ENCODE data around the gene KCNK10.

The KCNK10 gene

GRCh38 chr14:88194531-88194930 lies 128.5 kb downstream of the KCNK10 start:
- H3K4me3 ChIP-seq (ENCODE audit: low read length in 2 of 2), result no peak overlapping the region
- H3K27ac ChIP-seq (ENCODE audit: low read depth in 2 of 2, low read length in 2 of 2), result no peak overlapping the region
- no peaks in the 10 kb centered on the region for H3K36me3 ChIP-seq (ENCODE audit: control insufficient read depth in 2 of 2, insufficient read depth in 2 of 2, low read length in 2 of 2)
- peaks cover 0 to 5% of the 10 kb centered on the region in 2 donors for H3K27me3 ChIP-seq (ENCODE audit: control insufficient read depth in 2 of 2, insufficient read depth in 2 of 2, low read length in 2 of 2)
- H3K4me1 ChIP-seq (ENCODE audit: control insufficient read depth in 2 of 2, insufficient read depth in 2 of 2, low read length in 2 of 2), result peaks cover 3 to 9% of the 10 kb centered on the region in 2 donors
- no peak overlapping the region for H3K9ac ChIP-seq (ENCODE audit: low read depth in 1 of 2, low read length in 2 of 2)
- no peaks in the 10 kb centered on the region for H3K9me3 ChIP-seq (ENCODE audit: control insufficient read depth in 2 of 2, low read length in 2 of 2)

GRCh38 chr14:88191605-88192004 lies 131.5 kb downstream of the KCNK10 start:
- H3K36me3 ChIP-seq (ENCODE audit: control insufficient read depth in 2 of 2, insufficient read depth in 2 of 2, low read length in 2 of 2), result no peaks in the 10 kb centered on the region
- no peak overlapping the region for H3K9ac ChIP-seq (ENCODE audit: low read depth in 1 of 2, low read length in 2 of 2)
- H3K27ac ChIP-seq (ENCODE audit: low read depth in 2 of 2, low read length in 2 of 2), result no peak overlapping the region
- no peaks in the 10 kb centered on the region for H3K27me3 ChIP-seq (ENCODE audit: control insufficient read depth in 2 of 2, insufficient read depth in 2 of 2, low read length in 2 of 2)
- peaks cover 8 to 15% of the 10 kb centered on the region in 2 donors for H3K4me1 ChIP-seq (ENCODE audit: control insufficient read depth in 2 of 2, insufficient read depth in 2 of 2, low read length in 2 of 2)
- no peaks in the 10 kb centered on the region for H3K9me3 ChIP-seq (ENCODE audit: control insufficient read depth in 2 of 2, low read length in 2 of 2)
- no peak overlapping the region for H3K4me3 ChIP-seq (ENCODE audit: low read length in 2 of 2)

GRCh38 chr14:88189417-88190191 lies 133.5 kb downstream of the KCNK10 start:
- Histone ChIP-seq H3K4me1 (ENCODE audit: control insufficient read depth in 2 of 2, insufficient read depth in 2 of 2, low read length in 2 of 2) (peaks cover 8 to 14% of the 10 kb centered on the region in 2 donors), H3K4me3 (ENCODE audit: low read length in 2 of 2) (peak overlapping the region; percentile 7 to 59), H3K36me3 (ENCODE audit: control insufficient read depth in 2 of 2, insufficient read depth in 2 of 2, low read length in 2 of 2) (peaks cover 0 to 2% of the 10 kb centered on the region in 2 donors), H3K9ac (ENCODE audit: low read depth in 1 of 2, low read length in 2 of 2) (no peak overlapping the region), H3K27me3 (ENCODE audit: control insufficient read depth in 2 of 2, insufficient read depth in 2 of 2, low read length in 2 of 2) (no peaks in the 10 kb centered on the region), H3K27ac (ENCODE audit: low read depth in 2 of 2, low read length in 2 of 2) (no peak overlapping the region), H3K9me3 (ENCODE audit: control insufficient read depth in 2 of 2, low read length in 2 of 2) (no peaks in the 10 kb centered on the region)

- no peak overlapping the region for H3K27ac ChIP-seq (ENCODE audit: low read depth in 2 of 2, low read length in 2 of 2)
- H3K9ac ChIP-seq (ENCODE audit: low read depth in 1 of 2, low read length in 2 of 2), result no peak overlapping the region
These were observed 134.2 kb downstream of the KCNK10 start for GRCh38 chr14:88188745-88189416.

GRCh38 chr14:88185843-88186242 lies 137.2 kb downstream of the KCNK10 start:
- peaks cover 8 to 12% of the 10 kb centered on the region in 2 donors for H3K4me1 ChIP-seq (ENCODE audit: control insufficient read depth in 2 of 2, insufficient read depth in 2 of 2, low read length in 2 of 2)
- H3K27ac ChIP-seq (ENCODE audit: low read depth in 2 of 2, low read length in 2 of 2), result no peak overlapping the region
- H3K27me3 ChIP-seq (ENCODE audit: control insufficient read depth in 2 of 2, insufficient read depth in 2 of 2, low read length in 2 of 2), result no peaks in the 10 kb centered on the region
- no peaks in the 10 kb centered on the region for H3K9me3 ChIP-seq (ENCODE audit: control insufficient read depth in 2 of 2, low read length in 2 of 2)
- H3K4me3 ChIP-seq (ENCODE audit: low read length in 2 of 2), result no peak overlapping the region
- H3K36me3 ChIP-seq (ENCODE audit: control insufficient read depth in 2 of 2, insufficient read depth in 2 of 2, low read length in 2 of 2), result peaks cover 0 to 2% of the 10 kb centered on the region in 2 donors
- no peak overlapping the region for H3K9ac ChIP-seq (ENCODE audit: low read depth in 1 of 2, low read length in 2 of 2)

More at GRCh38 chr14:88188745-88189416, 134.2 kb downstream of the KCNK10 start:
- H3K9me3 ChIP-seq (ENCODE audit: control insufficient read depth in 2 of 2, low read length in 2 of 2), result no peaks in the 10 kb centered on the region
- H3K4me1 ChIP-seq (ENCODE audit: control insufficient read depth in 2 of 2, insufficient read depth in 2 of 2, low read length in 2 of 2), result peaks cover 8 to 12% of the 10 kb centered on the region in 2 donors
- no peaks in the 10 kb centered on the region for H3K27me3 ChIP-seq (ENCODE audit: control insufficient read depth in 2 of 2, insufficient read depth in 2 of 2, low read length in 2 of 2)
- H3K36me3 ChIP-seq (ENCODE audit: control insufficient read depth in 2 of 2, insufficient read depth in 2 of 2, low read length in 2 of 2), result peaks cover 0 to 2% of the 10 kb centered on the region in 2 donors
- H3K4me3 ChIP-seq (ENCODE audit: low read length in 2 of 2), result peak overlapping the region; percentile 7 to 59

- Histone ChIP-seq H3K36me3 (ENCODE audit: control insufficient read depth in 2 of 2, insufficient read depth in 2 of 2, low read length in 2 of 2) (peaks cover 0 to 2% of the 10 kb centered on the region in 2 donors), H3K4me1 (ENCODE audit: control insufficient read depth in 2 of 2, insufficient read depth in 2 of 2, low read length in 2 of 2) (peaks cover 8 to 10% of the 10 kb centered on the region in 2 donors), H3K27me3 (ENCODE audit: control insufficient read depth in 2 of 2, insufficient read depth in 2 of 2, low read length in 2 of 2) (no peaks in the 10 kb centered on the region), H3K27ac (ENCODE audit: low read depth in 2 of 2, low read length in 2 of 2) (no peak overlapping the region), H3K9me3 (ENCODE audit: control insufficient read depth in 2 of 2, low read length in 2 of 2) (no peaks in the 10 kb centered on the region), H3K4me3 (ENCODE audit: low read length in 2 of 2) (no peak overlapping the region), H3K9ac (ENCODE audit: low read depth in 1 of 2, low read length in 2 of 2) (no peak overlapping the region)
These were observed 138.1 kb downstream of the KCNK10 start for GRCh38 chr14:88184956-88185355.

GRCh38 chr14:88181072-88181471 lies 142.0 kb downstream of the KCNK10 start:
- no peaks in the 10 kb centered on the region for H3K4me1 ChIP-seq (ENCODE audit: control insufficient read depth in 2 of 2, insufficient read depth in 2 of 2, low read length in 2 of 2)
- no peak overlapping the region for H3K27ac ChIP-seq (ENCODE audit: low read depth in 2 of 2, low read length in 2 of 2)
- peaks cover 0 to 2% of the 10 kb centered on the region in 2 donors for H3K36me3 ChIP-seq (ENCODE audit: control insufficient read depth in 2 of 2, insufficient read depth in 2 of 2, low read length in 2 of 2)
- no peaks in the 10 kb centered on the region for H3K9me3 ChIP-seq (ENCODE audit: control insufficient read depth in 2 of 2, low read length in 2 of 2)
- no peak overlapping the region for H3K9ac ChIP-seq (ENCODE audit: low read depth in 1 of 2, low read length in 2 of 2)
- H3K27me3 ChIP-seq (ENCODE audit: control insufficient read depth in 2 of 2, insufficient read depth in 2 of 2, low read length in 2 of 2), result no peaks in the 10 kb centered on the region
- H3K4me3 ChIP-seq (ENCODE audit: low read length in 2 of 2), result no peak overlapping the region

GRCh38 chr14:88179716-88180115 lies 143.4 kb downstream of the KCNK10 start:
- Histone ChIP-seq H3K36me3 (ENCODE audit: control insufficient read depth in 2 of 2, insufficient read depth in 2 of 2, low read length in 2 of 2) (no peaks in the 10 kb centered on the region), H3K27ac (ENCODE audit: low read depth in 2 of 2, low read length in 2 of 2) (no peak overlapping the region), H3K9me3 (ENCODE audit: control insufficient read depth in 2 of 2, low read length in 2 of 2) (no peaks in the 10 kb centered on the region), H3K9ac (ENCODE audit: low read depth in 1 of 2, low read length in 2 of 2) (no peak overlapping the region), H3K27me3 (ENCODE audit: control insufficient read depth in 2 of 2, insufficient read depth in 2 of 2, low read length in 2 of 2) (no peaks in the 10 kb centered on the region), H3K4me1 (ENCODE audit: control insufficient read depth in 2 of 2, insufficient read depth in 2 of 2, low read length in 2 of 2) (no peaks in the 10 kb centered on the region), H3K4me3 (ENCODE audit: low read length in 2 of 2) (no peak overlapping the region)

- H3K4me1 ChIP-seq (ENCODE audit: control insufficient read depth in 2 of 2, insufficient read depth in 2 of 2, low read length in 2 of 2), result no peaks in the 10 kb centered on the region
- H3K27ac ChIP-seq (ENCODE audit: low read depth in 2 of 2, low read length in 2 of 2), result no peak overlapping the region
- H3K9ac ChIP-seq (ENCODE audit: low read depth in 1 of 2, low read length in 2 of 2), result no peak overlapping the region
- no peaks in the 10 kb centered on the region for H3K27me3 ChIP-seq (ENCODE audit: control insufficient read depth in 2 of 2, insufficient read depth in 2 of 2, low read length in 2 of 2)
- no peak overlapping the region for H3K4me3 ChIP-seq (ENCODE audit: low read length in 2 of 2)
- no peaks in the 10 kb centered on the region for H3K9me3 ChIP-seq (ENCODE audit: control insufficient read depth in 2 of 2, low read length in 2 of 2)
- H3K36me3 ChIP-seq (ENCODE audit: control insufficient read depth in 2 of 2, insufficient read depth in 2 of 2, low read length in 2 of 2), result no peaks in the 10 kb centered on the region
These were observed 152.7 kb downstream of the KCNK10 start for GRCh38 chr14:88170333-88170732.

GRCh38 chr14:88168498-88169165 lies 154.4 kb downstream of the KCNK10 start:
- no peaks in the 10 kb centered on the region for H3K9me3 ChIP-seq (ENCODE audit: control insufficient read depth in 2 of 2, low read length in 2 of 2)
- no peak overlapping the region for H3K9ac ChIP-seq (ENCODE audit: low read depth in 1 of 2, low read length in 2 of 2)
- H3K36me3 ChIP-seq (ENCODE audit: control insufficient read depth in 2 of 2, insufficient read depth in 2 of 2, low read length in 2 of 2), result no peaks in the 10 kb centered on the region
- no peak overlapping the region for H3K27ac ChIP-seq (ENCODE audit: low read depth in 2 of 2, low read length in 2 of 2)
- no peaks in the 10 kb centered on the region for H3K4me1 ChIP-seq (ENCODE audit: control insufficient read depth in 2 of 2, insufficient read depth in 2 of 2, low read length in 2 of 2)
- no peaks in the 10 kb centered on the region for H3K27me3 ChIP-seq (ENCODE audit: control insufficient read depth in 2 of 2, insufficient read depth in 2 of 2, low read length in 2 of 2)
- H3K4me3 ChIP-seq (ENCODE audit: low read length in 2 of 2), result peak overlapping the region in 1 of 2 donors; percentile 9

All from mucosa of rectum (tissue), 2 donors.